ENCODE results near the gene FAM110D.

The FAM110D gene

DNA sequence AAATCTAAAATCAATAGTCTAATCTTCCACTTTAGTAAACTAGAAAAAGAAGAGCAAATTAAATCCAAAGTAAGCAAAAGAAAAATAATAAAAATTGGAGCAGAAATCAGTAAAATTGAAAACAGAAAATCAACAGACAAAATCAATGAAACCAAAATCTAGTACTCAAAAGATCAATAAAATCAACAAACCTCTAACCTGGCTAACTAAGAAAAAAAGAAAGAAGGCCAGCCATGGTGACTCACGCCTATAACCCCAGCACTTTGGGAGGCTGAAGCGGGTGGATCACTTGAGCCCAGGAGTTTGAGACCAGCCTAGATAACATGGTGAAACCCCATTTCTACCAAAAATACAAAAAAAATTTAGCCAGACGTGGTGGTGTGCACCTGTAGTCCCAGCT is 24.4 kb upstream of the FAM110D start:
- Histone ChIP-seq H3F3A (ENCODE audit: low read depth) (no peaks in the 10 kb centered on the region), H3K4me1 (ENCODE audit: insufficient read depth, low read length, poor library complexity, severe bottlenecking) (peaks cover 32% of the 10 kb centered on the region), H4K20me1 (ENCODE audit: insufficient read depth, low read length, poor library complexity, severe bottlenecking) (no peaks in the 10 kb centered on the region), H2AFZ (ENCODE audit: low read length) (no peak overlapping the region), H3K27me3 (ENCODE audit: insufficient read depth, low read length, poor library complexity, severe bottlenecking) (no peaks in the 10 kb centered on the region), H3K9me3 (ENCODE audit: insufficient read depth, low read depth, low read length) (no peaks in the 10 kb centered on the region; the same call in 1 of the 2 replicates), H3K9ac (ENCODE audit: low read depth, low read length, poor library complexity, severe bottlenecking) (no peak overlapping the region), H3K9me2 (replicated peaks; ENCODE audit: low read depth, low read length) (no peaks in the 10 kb centered on the region), H3K4me3 (ENCODE audit: low read length, poor library complexity, severe bottlenecking) (no peak overlapping the region), H3K79me2 (ENCODE audit: insufficient read depth, low read length) (no peaks in the 10 kb centered on the region), H3K36me3 (ENCODE audit: insufficient read depth, low read length) (no peaks in the 10 kb centered on the region), H3K4me2 (ENCODE audit: low read depth, low read length, poor library complexity, severe bottlenecking) (no peak overlapping the region)
- no peak for TF ChIP-seq EZH2phosphoT487 (IDR thresholded peaks at IDR 0.05; ENCODE audit: borderline replicate concordance)
- TF ChIP-seq, protein P1, sequence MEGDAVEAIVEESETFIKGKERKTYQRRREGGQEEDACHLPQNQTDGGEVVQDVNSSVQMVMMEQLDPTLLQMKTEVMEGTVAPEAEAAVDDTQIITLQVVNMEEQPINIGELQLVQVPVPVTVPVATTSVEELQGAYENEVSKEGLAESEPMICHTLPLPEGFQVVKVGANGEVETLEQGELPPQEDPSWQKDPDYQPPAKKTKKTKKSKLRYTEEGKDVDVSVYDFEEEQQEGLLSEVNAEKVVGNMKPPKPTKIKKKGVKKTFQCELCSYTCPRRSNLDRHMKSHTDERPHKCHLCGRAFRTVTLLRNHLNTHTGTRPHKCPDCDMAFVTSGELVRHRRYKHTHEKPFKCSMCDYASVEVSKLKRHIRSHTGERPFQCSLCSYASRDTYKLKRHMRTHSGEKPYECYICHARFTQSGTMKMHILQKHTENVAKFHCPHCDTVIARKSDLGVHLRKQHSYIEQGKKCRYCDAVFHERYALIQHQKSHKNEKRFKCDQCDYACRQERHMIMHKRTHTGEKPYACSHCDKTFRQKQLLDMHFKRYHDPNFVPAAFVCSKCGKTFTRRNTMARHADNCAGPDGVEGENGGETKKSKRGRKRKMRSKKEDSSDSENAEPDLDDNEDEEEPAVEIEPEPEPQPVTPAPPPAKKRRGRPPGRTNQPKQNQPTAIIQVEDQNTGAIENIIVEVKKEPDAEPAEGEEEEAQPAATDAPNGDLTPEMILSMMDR (conservative IDR thresholded peaks at IDR 0.05; ENCODE audit: low read length) = no peak

DNA sequence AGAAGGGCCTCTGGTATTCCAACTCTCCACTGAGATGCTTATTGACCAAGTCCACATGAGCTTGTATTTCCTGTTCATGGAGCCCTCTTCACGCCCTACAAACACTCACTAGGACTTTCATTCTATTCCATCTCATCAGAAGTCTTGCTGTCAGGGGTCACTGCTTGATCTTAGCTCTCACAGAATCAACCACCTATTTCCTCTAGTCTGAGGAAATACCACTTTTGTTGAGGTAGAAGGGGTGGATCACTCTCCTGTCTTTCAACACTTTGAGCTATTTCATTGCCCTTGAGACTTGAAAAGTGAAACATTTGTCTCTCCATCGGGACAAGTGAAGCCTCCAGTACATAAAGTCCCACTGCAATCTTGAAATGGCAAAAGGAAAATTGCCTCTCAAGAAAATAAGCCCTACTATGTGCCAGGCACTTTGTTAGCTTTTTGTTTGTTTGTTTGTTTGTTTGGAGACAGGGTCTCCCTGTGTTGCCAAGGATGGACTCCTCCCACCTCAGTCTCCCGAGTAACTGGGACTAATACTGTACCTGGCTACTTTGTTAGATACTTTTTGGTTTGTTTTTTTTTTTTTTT is 19.8 kb upstream of the FAM110D start:
- Histone ChIP-seq H2AFZ (ENCODE audit: low read length) (peak overlapping the region; percentile 28), H3K4me2 (ENCODE audit: low read depth, low read length, poor library complexity, severe bottlenecking) (peak overlapping the region; percentile 66), H3K4me1 (ENCODE audit: insufficient read depth, low read length, poor library complexity, severe bottlenecking) (peaks cover 24% of the 10 kb centered on the region), H4K20me1 (ENCODE audit: insufficient read depth, low read length, poor library complexity, severe bottlenecking) (no peaks in the 10 kb centered on the region), H3F3A (ENCODE audit: low read depth) (no peaks in the 10 kb centered on the region), H3K27me3 (ENCODE audit: insufficient read depth, low read length, poor library complexity, severe bottlenecking) (no peaks in the 10 kb centered on the region), H3K36me3 (ENCODE audit: insufficient read depth, low read length) (no peaks in the 10 kb centered on the region), H3K9ac (ENCODE audit: low read depth, low read length, poor library complexity, severe bottlenecking) (peak overlapping the region; percentile 41), H3K9me2 (replicated peaks; ENCODE audit: low read depth, low read length) (no peaks in the 10 kb centered on the region), H3K4me3 (ENCODE audit: low read length, poor library complexity, severe bottlenecking) (peak overlapping the region; percentile 57), H3K9me3 (ENCODE audit: insufficient read depth, low read depth, low read length) (no peaks in the 10 kb centered on the region; the same call in 1 of the 2 replicates), H3K79me2 (ENCODE audit: insufficient read depth, low read length) (no peaks in the 10 kb centered on the region)
- no peak for TF ChIP-seq EZH2phosphoT487 (IDR thresholded peaks at IDR 0.05; ENCODE audit: borderline replicate concordance)
- TF ChIP-seq, protein P1 (conservative IDR thresholded peaks at IDR 0.05; ENCODE audit: low read length) = no peak

DNA sequence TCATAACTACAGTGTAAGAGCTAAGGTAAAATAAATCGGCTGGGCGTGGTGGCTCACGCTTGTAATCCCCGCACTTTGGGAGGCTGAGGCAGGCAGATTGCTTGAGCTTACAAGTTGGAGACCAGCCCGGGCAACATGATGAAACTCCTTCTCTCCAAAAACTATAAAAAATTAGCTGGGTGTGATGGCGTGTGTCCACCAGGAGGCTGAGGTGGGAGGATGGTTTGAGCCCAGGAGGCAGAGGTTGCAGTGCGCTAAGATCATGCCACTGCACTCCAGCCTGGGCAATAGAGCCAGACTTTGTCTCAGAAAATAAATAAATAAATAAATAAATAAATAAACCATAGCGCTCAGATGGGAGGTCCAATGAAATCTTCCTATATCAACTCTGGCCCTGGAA is 16.7 kb upstream of the FAM110D start:
- no peaks in the 10 kb centered on the region for H3K9me3 ChIP-seq (ENCODE audit: insufficient read depth, low read depth, low read length)

More for the DNA sequence above, 16.7 kb upstream of the FAM110D start:
- Histone ChIP-seq H3K4me3 (ENCODE audit: low read length, poor library complexity, severe bottlenecking) (no peak overlapping the region), H3K4me1 (ENCODE audit: insufficient read depth, low read length, poor library complexity, severe bottlenecking) (peaks cover 26% of the 10 kb centered on the region), H3K4me2 (ENCODE audit: low read depth, low read length, poor library complexity, severe bottlenecking) (no peak overlapping the region), H3K9me2 (replicated peaks; ENCODE audit: low read depth, low read length) (no peaks in the 10 kb centered on the region), H3K27me3 (ENCODE audit: insufficient read depth, low read length, poor library complexity, severe bottlenecking) (no peaks in the 10 kb centered on the region), H4K20me1 (ENCODE audit: insufficient read depth, low read length, poor library complexity, severe bottlenecking) (no peaks in the 10 kb centered on the region), H3K9ac (ENCODE audit: low read depth, low read length, poor library complexity, severe bottlenecking) (no peak overlapping the region), H2AFZ (ENCODE audit: low read length) (no peak overlapping the region), H3K36me3 (ENCODE audit: insufficient read depth, low read length) (no peaks in the 10 kb centered on the region), H3K79me2 (ENCODE audit: insufficient read depth, low read length) (no peaks in the 10 kb centered on the region), H3F3A (ENCODE audit: low read depth) (peaks cover 3% of the 10 kb centered on the region; the same call in 1 of the 2 replicates)
- no peak for TF ChIP-seq EZH2phosphoT487 (IDR thresholded peaks at IDR 0.05; ENCODE audit: borderline replicate concordance)
- TF ChIP-seq, protein P1 (conservative IDR thresholded peaks at IDR 0.05; ENCODE audit: low read length) = no peak

Measured in Loucy (cell line).